Fibroblast of peridontal ligament (primary cell): ENCODE measurements around the gene TRMO.
"Not testable (repeated sequence)": the region's sequence is repeated elsewhere in the genome, so short reads cannot be mapped to it uniquely, and the experiment has no call there.

Experiments used
- DNase-seq: peaks from one replicate; pipeline ENCODE4 v3.0.0-alpha.2; 2010; ENCODE audit errors: extremely low read depth

Gene TRMO, protein sequence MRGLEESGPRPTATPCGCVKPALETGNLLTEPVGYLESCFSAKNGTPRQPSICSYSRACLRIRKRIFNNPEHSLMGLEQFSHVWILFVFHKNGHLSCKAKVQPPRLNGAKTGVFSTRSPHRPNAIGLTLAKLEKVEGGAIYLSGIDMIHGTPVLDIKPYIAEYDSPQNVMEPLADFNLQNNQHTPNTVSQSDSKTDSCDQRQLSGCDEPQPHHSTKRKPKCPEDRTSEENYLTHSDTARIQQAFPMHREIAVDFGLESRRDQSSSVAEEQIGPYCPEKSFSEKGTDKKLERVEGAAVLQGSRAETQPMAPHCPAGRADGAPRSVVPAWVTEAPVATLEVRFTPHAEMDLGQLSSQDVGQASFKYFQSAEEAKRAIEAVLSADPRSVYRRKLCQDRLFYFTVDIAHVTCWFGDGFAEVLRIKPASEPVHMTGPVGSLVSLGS

GRCh38 chr9:97921959-97922724 is at the start of gene TRMO:
Gene TRMO (minus strand): TSS chr9:97922500. CDS start chr9:97922493, 7 bp downstream.
- DNase-seq, result peak; percentile 99

- DNase-seq, result no peak
These were observed 47.9 kb upstream of the TRMO start for GRCh38 chr9:97970165-97970564.

GRCh38 chr9:97969014-97969413 is 46.7 kb upstream of the TRMO start:
- DNase-seq, result no peak

DNA sequence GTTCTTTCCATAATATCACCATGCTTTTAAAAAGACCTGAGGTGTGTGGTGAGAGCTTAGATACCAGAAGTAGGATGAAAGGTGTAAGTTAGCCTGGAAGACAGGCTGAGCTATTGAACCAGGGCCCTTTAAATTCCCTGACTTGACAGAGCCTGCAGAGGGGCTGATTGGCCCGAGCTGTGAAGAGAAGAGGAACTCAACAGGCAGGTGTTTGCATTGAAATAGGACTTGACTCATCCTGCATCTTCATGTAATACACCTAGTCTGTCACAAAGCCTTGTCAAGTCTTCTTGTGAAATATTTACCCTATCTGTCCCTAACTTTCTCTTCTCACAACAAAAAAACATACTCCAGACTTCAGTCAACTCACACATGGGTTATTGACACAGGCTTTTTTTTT is 44.2 kb upstream of the TRMO start:
- no peak for DNase-seq

GRCh38 chr9:97964901-97965300 is 42.6 kb upstream of the TRMO start:
- no peak for DNase-seq

DNA sequence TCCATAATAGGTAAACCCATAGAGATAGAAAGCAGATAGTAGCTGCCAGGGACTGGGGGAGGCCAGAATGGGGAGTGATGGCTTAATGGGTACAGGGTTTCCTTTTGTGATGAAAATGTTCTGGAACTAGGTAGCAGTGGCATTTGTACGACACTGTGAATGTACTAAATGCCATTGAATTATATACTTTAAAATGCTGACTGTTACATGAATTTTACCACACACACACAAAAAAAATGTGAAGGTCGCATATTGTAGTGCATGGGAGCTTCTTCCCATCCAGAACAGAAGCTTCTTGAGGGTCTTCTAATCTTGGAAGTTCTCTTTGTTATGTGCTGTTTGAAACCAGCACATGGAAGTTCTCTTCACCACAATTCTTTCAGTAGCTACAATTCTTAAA is 40.9 kb upstream of the TRMO start:
- no peak for DNase-seq

DNA sequence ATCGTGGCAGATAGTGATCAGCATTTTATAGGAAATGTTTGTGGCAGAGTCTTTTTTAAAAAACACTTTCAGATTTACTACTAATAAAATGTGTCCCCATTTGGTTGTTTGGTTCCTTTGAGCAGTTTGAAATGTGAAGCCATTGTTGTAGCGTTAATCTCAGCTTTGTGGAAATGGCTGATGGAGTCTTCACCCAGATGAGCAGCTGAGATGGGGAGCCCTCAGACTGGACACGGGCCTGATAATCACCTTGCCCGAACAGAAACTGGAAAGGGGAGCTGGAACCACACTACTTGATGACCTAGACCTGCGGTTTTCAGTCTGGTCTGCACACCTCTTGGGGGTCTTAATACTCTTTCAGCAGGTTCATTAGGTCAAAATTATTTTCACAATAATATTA is 40.3 kb upstream of the TRMO start:
- DNase-seq, result no peak

DNA sequence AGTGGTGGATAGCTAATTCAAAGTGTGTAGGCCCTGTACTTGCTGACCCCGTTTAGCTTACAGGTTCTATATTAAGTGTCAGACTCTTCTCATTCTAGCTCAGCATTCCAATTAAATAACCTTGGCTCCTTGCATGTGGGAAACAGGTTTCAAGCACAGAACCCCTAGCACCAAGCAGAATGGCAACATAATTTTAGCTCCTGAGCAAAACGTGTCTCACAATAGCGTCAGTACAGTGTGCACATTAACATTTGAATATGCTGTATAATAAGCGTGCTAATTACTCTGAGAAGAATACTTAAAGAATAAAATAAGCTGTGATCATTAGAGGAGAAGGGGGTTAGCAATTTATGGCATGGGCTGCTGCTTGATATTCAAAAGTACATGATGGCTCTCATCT is 39.8 kb upstream of the TRMO start:
- DNase-seq, result no peak

- DNase-seq, result no peak
These were observed 39.1 kb upstream of the TRMO start for GRCh38 chr9:97961361-97961760.

- not testable (repeated sequence) for DNase-seq
These were observed 38.5 kb upstream of the TRMO start for GRCh38 chr9:97960678-97961328.

- DNase-seq, result no peak
These were observed 37.3 kb upstream of the TRMO start for GRCh38 chr9:97959585-97959984.

DNA sequence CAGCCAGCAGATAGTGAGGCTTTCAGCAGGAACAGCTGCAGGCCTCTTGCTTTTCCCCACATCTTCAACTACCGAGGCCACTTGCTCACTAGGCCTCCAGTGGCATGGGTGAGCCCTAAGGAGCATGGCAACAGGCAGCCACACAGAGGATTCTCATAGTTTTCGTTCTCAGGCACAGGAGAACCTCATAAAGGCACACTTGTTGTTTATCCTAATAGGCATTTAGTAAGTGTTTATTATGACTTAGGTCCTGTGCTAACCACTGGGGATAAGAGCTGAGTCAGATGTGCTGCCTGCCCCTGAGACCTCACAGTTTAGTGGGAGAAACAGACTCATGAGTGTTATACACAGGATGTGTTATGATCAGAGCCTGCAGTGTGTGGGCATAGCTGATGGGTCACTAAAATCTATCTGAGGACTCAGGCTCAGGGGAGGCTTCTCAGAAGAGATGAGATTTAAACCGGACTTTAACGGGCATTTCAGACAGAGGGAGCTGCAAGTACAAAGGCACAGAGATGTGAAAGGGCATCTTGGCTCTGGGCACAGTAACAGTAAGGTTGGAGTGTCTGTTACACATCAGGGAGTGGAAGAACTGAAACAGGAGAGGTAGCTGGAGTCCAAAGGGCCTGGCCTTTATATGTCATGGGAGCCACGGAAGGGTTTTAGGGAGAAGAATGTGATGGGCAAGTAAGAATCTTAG is 36.7 kb upstream of the TRMO start:
- DNase-seq, result peak; percentile 12

GRCh38 chr9:97956331-97956730 is 34.0 kb upstream of the TRMO start:
- DNase-seq, result no peak

GRCh38 chr9:97954550-97954989 is 32.3 kb upstream of the TRMO start:
- DNase-seq, result no peak

GRCh38 chr9:97950873-97951272 is 28.6 kb upstream of the TRMO start:
- DNase-seq, result not testable (repeated sequence)

- DNase-seq, result not testable (repeated sequence)
These were observed 24.8 kb upstream of the TRMO start for GRCh38 chr9:97947094-97947493.

GRCh38 chr9:97945470-97945869 is 23.2 kb upstream of the TRMO start:
- DNase-seq, result not testable (repeated sequence)

DNA sequence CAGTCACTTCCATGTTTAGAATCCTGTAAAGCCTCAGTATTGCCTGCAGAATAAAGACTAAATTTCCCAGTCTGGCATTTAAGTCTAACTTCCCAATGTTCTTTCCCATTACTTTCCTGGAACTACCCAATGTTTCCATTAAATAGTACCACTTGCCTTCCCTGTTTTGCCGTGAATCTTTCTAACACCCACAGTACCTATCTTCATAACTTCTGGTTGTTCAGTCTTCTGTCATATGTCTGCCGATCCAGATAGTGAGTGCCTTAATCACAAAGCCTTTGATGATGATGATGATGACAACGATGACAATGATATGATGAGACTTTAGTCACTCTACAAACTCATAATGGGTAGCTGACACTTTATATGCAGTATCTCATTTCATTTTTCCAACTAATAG is 22.3 kb upstream of the TRMO start:
- DNase-seq, result no peak

DNA sequence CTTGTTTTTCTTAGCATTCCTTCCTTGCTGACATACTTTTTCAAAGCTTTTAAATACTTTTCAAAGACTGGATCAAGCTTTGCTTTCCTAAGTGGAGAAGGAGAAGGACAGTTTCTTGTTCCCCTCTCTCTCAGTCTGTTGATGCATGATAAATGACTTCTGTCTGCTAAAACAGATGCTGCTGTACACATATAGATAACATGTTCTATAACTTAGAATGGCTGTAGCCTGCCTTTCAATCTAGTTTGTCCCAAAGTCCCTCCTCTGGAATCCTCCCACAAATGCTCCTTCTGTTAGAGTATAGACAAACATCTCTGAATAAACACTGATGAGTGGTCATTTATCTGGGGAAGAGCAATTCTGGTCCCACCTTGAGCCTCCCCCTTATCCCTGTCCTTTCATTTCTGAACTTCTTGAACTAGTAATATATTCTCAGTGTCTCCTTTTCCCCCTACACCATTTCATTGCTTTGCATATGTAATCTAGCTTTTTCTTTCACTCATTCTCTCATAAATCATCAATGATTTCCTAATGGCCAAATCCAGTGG is 21.1 kb upstream of the TRMO start:
- no peak for DNase-seq

DNA sequence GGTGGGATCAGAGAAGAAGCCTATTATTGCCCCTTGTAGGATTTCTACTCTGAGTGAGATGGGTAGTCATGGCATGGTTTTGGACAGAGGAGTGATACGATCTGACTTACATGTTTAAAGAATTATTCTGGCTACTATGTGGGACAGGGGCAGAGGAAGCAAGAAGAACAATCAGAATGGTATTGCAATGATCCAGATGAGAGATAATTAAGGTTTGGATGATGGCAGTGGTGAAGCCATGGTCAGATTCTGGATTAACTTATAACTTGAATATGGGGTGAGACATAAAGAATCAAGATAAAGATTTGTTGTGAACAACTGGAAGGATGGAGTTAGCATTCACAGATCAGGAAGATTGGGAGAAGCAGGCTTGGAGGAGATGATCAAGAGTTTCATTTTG is 19.0 kb upstream of the TRMO start:
- DNase-seq, result no peak

DNA sequence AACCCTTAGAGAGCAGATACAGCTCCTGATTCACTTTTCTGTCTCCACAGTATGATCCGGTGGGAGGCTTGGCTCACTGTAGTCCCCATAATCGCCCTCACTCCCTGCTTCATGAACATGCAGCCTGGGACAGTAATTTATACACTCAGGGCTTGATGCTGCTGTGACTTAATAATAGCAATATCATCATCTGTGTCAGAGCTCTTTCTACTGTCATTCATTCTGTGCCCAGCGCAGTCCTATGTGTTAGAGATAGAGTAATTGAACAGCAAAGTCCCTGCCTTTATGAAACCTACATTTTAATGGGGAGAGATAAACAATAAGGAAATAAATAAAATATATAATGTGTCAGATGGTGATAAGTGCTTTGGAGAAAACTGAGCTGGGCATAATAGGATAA is 18.4 kb upstream of the TRMO start:
- no peak for DNase-seq

DNA sequence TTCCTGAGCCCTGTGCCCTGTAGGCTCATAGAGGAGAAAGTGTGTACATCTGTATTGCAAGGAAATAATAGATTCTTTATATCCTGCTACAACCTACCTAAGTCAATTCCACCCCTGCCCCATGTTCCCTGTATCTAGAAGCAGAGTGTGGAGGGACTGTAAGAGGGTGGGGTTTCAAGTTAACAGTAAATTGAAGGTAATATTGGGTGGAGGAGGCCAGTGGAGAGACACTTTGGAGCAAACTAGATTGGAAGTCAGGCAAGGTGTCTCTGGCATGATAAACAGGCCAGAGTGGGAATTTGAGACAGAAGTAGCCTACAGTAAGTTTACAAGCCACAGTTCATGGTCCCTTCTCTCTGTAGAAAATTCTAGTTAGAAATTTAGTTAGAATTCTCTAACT is 17.9 kb upstream of the TRMO start:
- no peak for DNase-seq
